ENCODE data around the gene RNF212. TPM values are rescaled to one million over a fixed set of nuclear protein-coding genes. Genes with fewer than 3 reads are reported as not detected.

RNF212 gene
- total and polyA plus RNA-seq, 2 of the 13 experiments (the other 11 are each of a cell fraction or from before 2014, with no cell fraction given): not detected

DNA sequence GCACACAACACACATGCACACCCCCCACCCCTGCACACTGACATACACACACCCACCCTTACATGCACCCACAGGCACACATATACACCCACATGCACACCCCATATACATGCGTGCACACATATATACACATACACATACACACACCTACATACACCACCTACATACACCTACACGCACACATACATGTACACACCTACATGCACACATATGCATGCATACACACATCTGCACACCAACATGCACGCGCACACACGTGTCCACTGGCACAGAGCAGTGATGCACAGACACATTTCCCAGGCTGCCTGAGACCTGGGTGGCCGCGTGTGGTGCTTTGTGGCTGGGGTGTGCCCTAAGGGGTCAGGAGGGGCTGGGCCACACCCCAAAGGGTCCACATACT is 70.2 kb downstream of the RNF212 start:
- Histone ChIP-seq H3K4me1 (ENCODE audit: insufficient read depth, low read length) (peaks cover 54% of the 10 kb centered on the region), H3K79me2 (ENCODE audit: insufficient read depth, low read length) (no peaks in the 10 kb centered on the region), H3K27me3 (ENCODE audit: control insufficient read depth in 1 of 2, insufficient read depth in 2 of 2, low read length in 2 of 2) (peaks cover 14 to 68% of the 10 kb centered on the region in 2 experiments), H3K4me3 (replicated peaks in 1 of 3; ENCODE audit: insufficient read depth in 1 of 3, low read depth in 2 of 3, low read length in 3 of 3) (no peak overlapping the region), H3K9ac (ENCODE audit: insufficient read depth, low read depth, low read length) (no peak overlapping the region), H4K20me1 (ENCODE audit: insufficient read depth, low read length) (peaks cover 24% of the 10 kb centered on the region; the same call in 1 of the 2 replicates), H3K36me3 (replicated peaks in 1 of 2; ENCODE audit: control insufficient read depth in 1 of 2, insufficient read depth in 2 of 2, low read length in 2 of 2) (no peaks in the 10 kb centered on the region), H3K27ac (ENCODE audit: extremely low read length, insufficient read depth, low read length) (no peak overlapping the region), H2AFZ (ENCODE audit: low read length) (no peak overlapping the region), H3K9me3 (ENCODE audit: low read length) (no peaks in the 10 kb centered on the region), H3K4me2 (ENCODE audit: low read depth, low read length) (no peak overlapping the region)
- POLR2A ChIA-PET: no interaction called here
- ATAC-seq (no peak), FAIRE-seq (no peak), DNase-seq (ENCODE audit: low spot score) (no peak)
- intact Hi-C loops (cut with micrococcal nuclease; ENCODE audit: unreplicated experiment) (no loop called here), in situ Hi-C loops (cut with HindIII; ENCODE audit: extremely low pct_ligation_motif_present, low pct_unique_long_range_greater_than_20kb) (no loop called here)
- no TSS peak for BruUV-seq (replicated peaks)
- WGBS (ENCODE audit: low lambda C conversion rate): 48% methylated on average over 5 of the region's 7 CpGs
- CTCF ChIA-PET (ENCODE audit: low intra/inter-chr PET ratio, low total read pairs): no interaction called here
- TF ChIP-seq MIER3 (CRISPR knock-in tag; IDR thresholded peaks at IDR 0.05; ENCODE audit: borderline replicate concordance): no peak
- TF ChIP-seq EEA1 (CRISPR knock-in tag; IDR thresholded peaks at IDR 0.05; ENCODE audit: borderline replicate concordance): no peak
- no peak for TF ChIP-seq SMAD1 (CRISPR knock-in tag; IDR thresholded peaks at IDR 0.05; ENCODE audit: borderline replicate concordance, low read depth)
- TF ChIP-seq, protein P1, sequence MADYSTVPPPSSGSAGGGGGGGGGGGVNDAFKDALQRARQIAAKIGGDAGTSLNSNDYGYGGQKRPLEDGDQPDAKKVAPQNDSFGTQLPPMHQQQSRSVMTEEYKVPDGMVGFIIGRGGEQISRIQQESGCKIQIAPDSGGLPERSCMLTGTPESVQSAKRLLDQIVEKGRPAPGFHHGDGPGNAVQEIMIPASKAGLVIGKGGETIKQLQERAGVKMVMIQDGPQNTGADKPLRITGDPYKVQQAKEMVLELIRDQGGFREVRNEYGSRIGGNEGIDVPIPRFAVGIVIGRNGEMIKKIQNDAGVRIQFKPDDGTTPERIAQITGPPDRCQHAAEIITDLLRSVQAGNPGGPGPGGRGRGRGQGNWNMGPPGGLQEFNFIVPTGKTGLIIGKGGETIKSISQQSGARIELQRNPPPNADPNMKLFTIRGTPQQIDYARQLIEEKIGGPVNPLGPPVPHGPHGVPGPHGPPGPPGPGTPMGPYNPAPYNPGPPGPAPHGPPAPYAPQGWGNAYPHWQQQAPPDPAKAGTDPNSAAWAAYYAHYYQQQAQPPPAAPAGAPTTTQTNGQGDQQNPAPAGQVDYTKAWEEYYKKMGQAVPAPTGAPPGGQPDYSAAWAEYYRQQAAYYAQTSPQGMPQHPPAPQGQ (CRISPR knock-in tag; IDR thresholded peaks at IDR 0.05; ENCODE audit: borderline replicate concordance): no peak
- no peak for TF ChIP-seq CAMTA2 (CRISPR knock-in tag; IDR thresholded peaks at IDR 0.05; ENCODE audit: borderline replicate concordance)
- TF ChIP-seq, protein P2, sequence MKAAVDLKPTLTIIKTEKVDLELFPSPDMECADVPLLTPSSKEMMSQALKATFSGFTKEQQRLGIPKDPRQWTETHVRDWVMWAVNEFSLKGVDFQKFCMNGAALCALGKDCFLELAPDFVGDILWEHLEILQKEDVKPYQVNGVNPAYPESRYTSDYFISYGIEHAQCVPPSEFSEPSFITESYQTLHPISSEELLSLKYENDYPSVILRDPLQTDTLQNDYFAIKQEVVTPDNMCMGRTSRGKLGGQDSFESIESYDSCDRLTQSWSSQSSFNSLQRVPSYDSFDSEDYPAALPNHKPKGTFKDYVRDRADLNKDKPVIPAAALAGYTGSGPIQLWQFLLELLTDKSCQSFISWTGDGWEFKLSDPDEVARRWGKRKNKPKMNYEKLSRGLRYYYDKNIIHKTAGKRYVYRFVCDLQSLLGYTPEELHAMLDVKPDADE (CRISPR knock-in tag; IDR thresholded peaks at IDR 0.05): no peak
- no peak for TF ChIP-seq RBM39 (IDR thresholded peaks at IDR 0.05; ENCODE audit: low read depth, low read length, poor library complexity, severe bottlenecking)
- TF ChIP-seq, protein P3, sequence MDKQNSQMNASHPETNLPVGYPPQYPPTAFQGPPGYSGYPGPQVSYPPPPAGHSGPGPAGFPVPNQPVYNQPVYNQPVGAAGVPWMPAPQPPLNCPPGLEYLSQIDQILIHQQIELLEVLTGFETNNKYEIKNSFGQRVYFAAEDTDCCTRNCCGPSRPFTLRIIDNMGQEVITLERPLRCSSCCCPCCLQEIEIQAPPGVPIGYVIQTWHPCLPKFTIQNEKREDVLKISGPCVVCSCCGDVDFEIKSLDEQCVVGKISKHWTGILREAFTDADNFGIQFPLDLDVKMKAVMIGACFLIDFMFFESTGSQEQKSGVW (CRISPR knock-in tag; IDR thresholded peaks at IDR 0.05; ENCODE audit: borderline replicate concordance): no peak
- TF ChIP-seq ZNF24 (IDR thresholded peaks at IDR 0.05): no peak
- TF ChIP-seq, protein P4, sequence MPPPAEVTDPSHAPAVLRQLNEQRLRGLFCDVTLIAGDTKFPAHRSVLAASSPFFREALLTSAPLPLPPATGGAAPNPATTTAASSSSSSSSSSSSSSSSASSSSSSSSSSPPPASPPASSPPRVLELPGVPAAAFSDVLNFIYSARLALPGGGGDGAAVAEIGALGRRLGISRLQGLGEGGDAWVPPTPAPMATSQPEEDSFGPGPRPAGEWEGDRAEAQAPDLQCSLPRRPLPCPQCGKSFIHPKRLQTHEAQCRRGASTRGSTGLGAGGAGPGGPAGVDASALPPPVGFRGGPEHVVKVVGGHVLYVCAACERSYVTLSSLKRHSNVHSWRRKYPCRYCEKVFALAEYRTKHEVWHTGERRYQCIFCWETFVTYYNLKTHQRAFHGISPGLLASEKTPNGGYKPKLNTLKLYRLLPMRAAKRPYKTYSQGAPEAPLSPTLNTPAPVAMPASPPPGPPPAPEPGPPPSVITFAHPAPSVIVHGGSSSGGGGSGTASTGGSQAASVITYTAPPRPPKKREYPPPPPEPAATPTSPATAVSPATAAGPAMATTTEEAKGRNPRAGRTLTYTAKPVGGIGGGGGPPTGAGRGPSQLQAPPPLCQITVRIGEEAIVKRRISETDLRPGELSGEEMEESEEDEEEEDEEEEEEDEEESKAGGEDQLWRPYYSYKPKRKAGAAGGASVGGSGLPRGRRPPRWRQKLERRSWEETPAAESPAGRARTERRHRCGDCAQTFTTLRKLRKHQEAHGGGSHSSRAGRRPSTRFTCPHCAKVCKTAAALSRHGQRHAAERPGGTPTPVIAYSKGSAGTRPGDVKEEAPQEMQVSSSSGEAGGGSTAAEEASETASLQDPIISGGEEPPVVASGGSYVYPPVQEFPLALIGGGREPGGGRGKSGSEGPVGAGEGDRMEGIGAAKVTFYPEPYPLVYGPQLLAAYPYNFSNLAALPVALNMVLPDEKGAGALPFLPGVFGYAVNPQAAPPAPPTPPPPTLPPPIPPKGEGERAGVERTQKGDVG (CRISPR knock-in tag; IDR thresholded peaks at IDR 0.05; ENCODE audit: borderline replicate concordance): no peak
- no peak for TF ChIP-seq PAWR (CRISPR knock-in tag; IDR thresholded peaks at IDR 0.05; ENCODE audit: borderline replicate concordance)
- no peak for TF ChIP-seq ZNF451 (CRISPR knock-in tag; IDR thresholded peaks at IDR 0.05)
- TF ChIP-seq, protein P5, sequence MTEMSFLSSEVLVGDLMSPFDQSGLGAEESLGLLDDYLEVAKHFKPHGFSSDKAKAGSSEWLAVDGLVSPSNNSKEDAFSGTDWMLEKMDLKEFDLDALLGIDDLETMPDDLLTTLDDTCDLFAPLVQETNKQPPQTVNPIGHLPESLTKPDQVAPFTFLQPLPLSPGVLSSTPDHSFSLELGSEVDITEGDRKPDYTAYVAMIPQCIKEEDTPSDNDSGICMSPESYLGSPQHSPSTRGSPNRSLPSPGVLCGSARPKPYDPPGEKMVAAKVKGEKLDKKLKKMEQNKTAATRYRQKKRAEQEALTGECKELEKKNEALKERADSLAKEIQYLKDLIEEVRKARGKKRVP (CRISPR knock-in tag; IDR thresholded peaks at IDR 0.05): no peak
- TF ChIP-seq SP5 (CRISPR knock-in tag; IDR thresholded peaks at IDR 0.05; ENCODE audit: borderline replicate concordance, low read depth): no peak
- TF ChIP-seq PITX1 (CRISPR knock-in tag; IDR thresholded peaks at IDR 0.05): no peak

All from HepG2 (cell line).